Upper lobe of right lung (tissue), 1 donor: ENCODE data around the gene B3GNT7. TPM values are rescaled to one million over a fixed set of nuclear protein-coding genes. Genes with fewer than 3 reads are reported as not detected.

ENCODE experiments used
- ATAC-seq: fragments of 200-7000 bp; cut with Tn5 transposase; one replicate; pipeline ENCODE4 v1.9.1; 2020; ENCODE audit warnings: mild to moderate bottlenecking, moderate library complexity
- DNase-seq: peaks from one replicate; pipeline ENCODE4 v3.0.0-alpha.2; 2020
- H3K27ac ChIP-seq: fragments of 200-600 bp; one replicate; pipeline ENCODE4 v1.8.0; 2022
- H3K27me3 ChIP-seq: fragments of 200-600 bp; one replicate; pipeline ENCODE4 v1.8.0; 2022; ENCODE audit warnings: mild to moderate bottlenecking
- H3K36me3 ChIP-seq: fragments of 200-600 bp; one replicate; pipeline ENCODE4 v1.8.0; 2022
- H3K4me1 ChIP-seq: fragments of 200-600 bp; one replicate; pipeline ENCODE4 v1.8.0; 2022
- H3K4me3 ChIP-seq: fragments of 200-600 bp; one replicate; pipeline ENCODE4 v1.8.0; 2022; ENCODE audit warnings: mild to moderate bottlenecking
- H3K9me3 ChIP-seq: fragments of 200-600 bp; one replicate; pipeline ENCODE4 v1.8.0; 2022
- intact Hi-C: fragments of 100-400 bp; cut with DNase I; formaldehyde crosslinking; loops from one replicate; pipeline ENCODE4 v1.11.0; 2022
- microRNA-seq: library from miRNA; unstranded; fragments of <30 nt; microRNA quantifications from one replicate; pipeline ENCODE4 v1.2.0, GENCODE V29; 2020; ENCODE audit warnings: borderline microRNAs expressed
- total RNA-seq: library from RNA; stranded (reverse); fragmentation: NEBNext Ultra II Directional; extraction: Animal tissue kit (Norgen Biotek cat#: 25700); gene quantifications from one replicate; pipeline ENCODE4 v1.2.1, GENCODE V29; 2021
- TF ChIP-seq, protein P1 (sequence below): fragments of 200-600 bp; IDR thresholded peaks from one replicate; pipeline ENCODE4 v1.8.0; 2022; ENCODE audit warnings: antibody characterized with exemption
- donor health status: DM: no; HTN: yes; CAD: no; lungs with severe emphysema.

Gene B3GNT7
- total RNA-seq, 1 donor from 2014 or later: 53.5 TPM

DNA sequence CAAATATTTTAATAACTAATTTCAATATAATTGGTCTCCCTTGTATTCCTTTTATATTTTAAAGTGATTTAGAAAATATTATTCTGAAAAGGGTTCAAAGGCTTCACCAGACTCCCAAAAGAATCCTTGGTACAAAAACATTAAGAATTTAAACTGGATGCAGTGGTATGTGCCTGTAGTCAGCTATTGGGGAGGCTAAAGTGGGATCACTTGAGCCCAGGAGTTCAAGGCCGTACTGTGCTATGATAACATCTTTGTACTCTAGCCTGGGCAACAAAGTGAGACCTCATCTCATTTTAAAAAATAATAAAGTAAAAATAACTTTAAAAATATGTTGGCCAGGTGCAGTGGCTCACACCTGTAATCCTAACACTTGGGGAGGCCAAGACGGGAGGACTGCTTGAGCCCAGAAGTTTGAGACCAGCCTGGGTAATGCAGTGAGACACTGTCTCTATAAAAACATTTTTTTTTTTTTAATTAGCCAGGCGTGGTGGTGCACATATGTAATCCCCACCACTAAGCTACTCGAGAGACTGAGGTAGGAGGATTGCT is 54.1 kb downstream of the B3GNT7 start:
- Histone ChIP-seq H3K9me3 (no peaks in the 10 kb centered on the region), H3K27me3 (no peaks in the 10 kb centered on the region), H3K4me1 (no peaks in the 10 kb centered on the region), H3K36me3 (peaks cover 22% of the 10 kb centered on the region), H3K4me3 (no peak overlapping the region), H3K27ac (no peak overlapping the region)
- intact Hi-C loops: no loop called here
- ATAC-seq (no peak), DNase-seq (no peak)
- TF ChIP-seq, protein P1, sequence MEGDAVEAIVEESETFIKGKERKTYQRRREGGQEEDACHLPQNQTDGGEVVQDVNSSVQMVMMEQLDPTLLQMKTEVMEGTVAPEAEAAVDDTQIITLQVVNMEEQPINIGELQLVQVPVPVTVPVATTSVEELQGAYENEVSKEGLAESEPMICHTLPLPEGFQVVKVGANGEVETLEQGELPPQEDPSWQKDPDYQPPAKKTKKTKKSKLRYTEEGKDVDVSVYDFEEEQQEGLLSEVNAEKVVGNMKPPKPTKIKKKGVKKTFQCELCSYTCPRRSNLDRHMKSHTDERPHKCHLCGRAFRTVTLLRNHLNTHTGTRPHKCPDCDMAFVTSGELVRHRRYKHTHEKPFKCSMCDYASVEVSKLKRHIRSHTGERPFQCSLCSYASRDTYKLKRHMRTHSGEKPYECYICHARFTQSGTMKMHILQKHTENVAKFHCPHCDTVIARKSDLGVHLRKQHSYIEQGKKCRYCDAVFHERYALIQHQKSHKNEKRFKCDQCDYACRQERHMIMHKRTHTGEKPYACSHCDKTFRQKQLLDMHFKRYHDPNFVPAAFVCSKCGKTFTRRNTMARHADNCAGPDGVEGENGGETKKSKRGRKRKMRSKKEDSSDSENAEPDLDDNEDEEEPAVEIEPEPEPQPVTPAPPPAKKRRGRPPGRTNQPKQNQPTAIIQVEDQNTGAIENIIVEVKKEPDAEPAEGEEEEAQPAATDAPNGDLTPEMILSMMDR: no peak

DNA sequence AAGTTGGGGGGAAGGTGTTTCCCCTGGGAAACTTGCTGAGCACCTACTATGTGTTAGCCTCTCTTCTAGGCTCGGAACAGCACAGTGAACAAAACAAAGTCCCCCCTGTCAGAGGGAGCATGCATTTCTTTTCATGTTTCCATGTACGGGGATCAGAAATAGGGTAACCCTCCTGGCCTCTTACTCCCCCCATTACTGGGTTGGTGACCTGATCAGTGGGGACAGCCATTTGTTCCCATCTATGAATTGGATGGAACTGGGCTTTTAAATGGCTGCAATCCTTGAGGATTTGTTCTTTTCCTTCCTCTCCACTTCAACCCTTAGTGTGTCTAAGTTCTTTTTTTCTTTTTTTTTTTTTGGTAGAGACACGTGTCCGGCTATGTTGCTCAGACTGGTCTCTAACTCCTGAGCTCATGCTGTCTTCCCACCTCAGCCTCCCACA is 55.1 kb downstream of the B3GNT7 start:
- H3K27me3 ChIP-seq: no peaks in the 10 kb centered on the region
- TF ChIP-seq, protein P1: no peak
- DNase-seq: no peak
- no peaks in the 10 kb centered on the region for H3K4me1 ChIP-seq
- H3K36me3 ChIP-seq: peaks cover 32% of the 10 kb centered on the region
- H3K27ac ChIP-seq: no peak overlapping the region
- H3K9me3 ChIP-seq: no peaks in the 10 kb centered on the region
- intact Hi-C loops: no loop called here
- no peak overlapping the region for H3K4me3 ChIP-seq
- no peak for ATAC-seq

Small RNA genes lying within 50 kb of the gene (microRNA-seq; reads per million reads assigned to microRNA genes)
- not detected for gene MIR4777

Other genes starting within 250 kb of the B3GNT7 start
- 37.1 TPM for gene ARMC9, start 197.1 kb upstream of the B3GNT7 start, total RNA-seq
- gene NCL, start 68.8 kb downstream of the B3GNT7 start, total RNA-seq: 309 TPM
- gene NMUR1, start 134.7 kb downstream of the B3GNT7 start, total RNA-seq: 5.8 TPM
- gene TEX44, start 197.2 kb downstream of the B3GNT7 start, total RNA-seq: not detected